Stimulated activated CD8-positive, alpha-beta memory T cell treated with anti-CD3 and anti-CD28 coated beads, Interleukin-12 subunit alpha, Interleukin-12 subunit beta, amount 100 ng/mL, for 24 hours (primary cell): ENCODE measurements around the gene SYT7.

Experiments used
- DNase-seq: peaks from one replicate; pipeline ENCODE4 v3.0.0-alpha.2; 2020; ENCODE audit errors: extremely low read depth

Gene SYT7

GRCh38 chr11:61554172-61554988 is 26.5 kb downstream of the SYT7 start:
- no peak for DNase-seq

GRCh38 chr11:61553373-61554171 is 27.3 kb downstream of the SYT7 start:
- no peak for DNase-seq

- no peak for DNase-seq
Observed at GRCh38 chr11:61552108-61552635, 28.7 kb downstream of the SYT7 start.

GRCh38 chr11:61551634-61552033 is 29.2 kb downstream of the SYT7 start:
- DNase-seq, result no peak

- no peak for DNase-seq
Observed at GRCh38 chr11:61550665-61551227, 30.1 kb downstream of the SYT7 start.

- DNase-seq, result no peak
Observed at GRCh38 chr11:61549662-61550568, 31.0 kb downstream of the SYT7 start.

- DNase-seq, result no peak
Observed at GRCh38 chr11:61549177-61549576, 31.7 kb downstream of the SYT7 start.

- no peak for DNase-seq
Observed at GRCh38 chr11:61547246-61547645, 33.6 kb downstream of the SYT7 start.

- no peak for DNase-seq
Observed at GRCh38 chr11:61546663-61547062, 34.2 kb downstream of the SYT7 start.

- DNase-seq, result no peak
Observed at GRCh38 chr11:61545921-61546320, 35.0 kb downstream of the SYT7 start.

GRCh38 chr11:61545341-61545740 is 35.5 kb downstream of the SYT7 start:
- DNase-seq, result no peak

- no peak for DNase-seq
Observed at GRCh38 chr11:61544466-61544865, 36.4 kb downstream of the SYT7 start.

- no peak for DNase-seq
Observed at GRCh38 chr11:61543606-61544306, 37.1 kb downstream of the SYT7 start.

- DNase-seq, result no peak
Observed at GRCh38 chr11:61542705-61543104, 38.2 kb downstream of the SYT7 start.

- DNase-seq, result no peak
Observed at GRCh38 chr11:61542024-61542461, 38.8 kb downstream of the SYT7 start.

- DNase-seq, result no peak
Observed at GRCh38 chr11:61541598-61541997, 39.3 kb downstream of the SYT7 start.

- DNase-seq, result no peak
Observed at GRCh38 chr11:61540528-61540927, 40.3 kb downstream of the SYT7 start.

GRCh38 chr11:61539831-61540357 is 41.0 kb downstream of the SYT7 start:
- DNase-seq, result no peak

- DNase-seq, result no peak
Observed at GRCh38 chr11:61539006-61539405, 41.9 kb downstream of the SYT7 start.

- DNase-seq, result no peak
Observed at GRCh38 chr11:61538636-61538961, 42.3 kb downstream of the SYT7 start.

- DNase-seq, result no peak
Observed at GRCh38 chr11:61537326-61537725, 43.5 kb downstream of the SYT7 start.
